ENCODE results near the gene CEP97. TPM values are rescaled to one million over a fixed set of nuclear protein-coding genes. Genes with fewer than 3 reads are reported as not detected.

Gene CEP97
- total and polyA plus RNA-seq, 9 of the 15 experiments (the other 6 are each of a cell fraction or from before 2014, with no cell fraction given) = 2.0 to 10.1 (median 4.3) TPM

GRCh38 chr3:101703169-101703568 is 21.2 kb upstream of the CEP97 start (continued):
- TF ChIP-seq, protein P1, sequence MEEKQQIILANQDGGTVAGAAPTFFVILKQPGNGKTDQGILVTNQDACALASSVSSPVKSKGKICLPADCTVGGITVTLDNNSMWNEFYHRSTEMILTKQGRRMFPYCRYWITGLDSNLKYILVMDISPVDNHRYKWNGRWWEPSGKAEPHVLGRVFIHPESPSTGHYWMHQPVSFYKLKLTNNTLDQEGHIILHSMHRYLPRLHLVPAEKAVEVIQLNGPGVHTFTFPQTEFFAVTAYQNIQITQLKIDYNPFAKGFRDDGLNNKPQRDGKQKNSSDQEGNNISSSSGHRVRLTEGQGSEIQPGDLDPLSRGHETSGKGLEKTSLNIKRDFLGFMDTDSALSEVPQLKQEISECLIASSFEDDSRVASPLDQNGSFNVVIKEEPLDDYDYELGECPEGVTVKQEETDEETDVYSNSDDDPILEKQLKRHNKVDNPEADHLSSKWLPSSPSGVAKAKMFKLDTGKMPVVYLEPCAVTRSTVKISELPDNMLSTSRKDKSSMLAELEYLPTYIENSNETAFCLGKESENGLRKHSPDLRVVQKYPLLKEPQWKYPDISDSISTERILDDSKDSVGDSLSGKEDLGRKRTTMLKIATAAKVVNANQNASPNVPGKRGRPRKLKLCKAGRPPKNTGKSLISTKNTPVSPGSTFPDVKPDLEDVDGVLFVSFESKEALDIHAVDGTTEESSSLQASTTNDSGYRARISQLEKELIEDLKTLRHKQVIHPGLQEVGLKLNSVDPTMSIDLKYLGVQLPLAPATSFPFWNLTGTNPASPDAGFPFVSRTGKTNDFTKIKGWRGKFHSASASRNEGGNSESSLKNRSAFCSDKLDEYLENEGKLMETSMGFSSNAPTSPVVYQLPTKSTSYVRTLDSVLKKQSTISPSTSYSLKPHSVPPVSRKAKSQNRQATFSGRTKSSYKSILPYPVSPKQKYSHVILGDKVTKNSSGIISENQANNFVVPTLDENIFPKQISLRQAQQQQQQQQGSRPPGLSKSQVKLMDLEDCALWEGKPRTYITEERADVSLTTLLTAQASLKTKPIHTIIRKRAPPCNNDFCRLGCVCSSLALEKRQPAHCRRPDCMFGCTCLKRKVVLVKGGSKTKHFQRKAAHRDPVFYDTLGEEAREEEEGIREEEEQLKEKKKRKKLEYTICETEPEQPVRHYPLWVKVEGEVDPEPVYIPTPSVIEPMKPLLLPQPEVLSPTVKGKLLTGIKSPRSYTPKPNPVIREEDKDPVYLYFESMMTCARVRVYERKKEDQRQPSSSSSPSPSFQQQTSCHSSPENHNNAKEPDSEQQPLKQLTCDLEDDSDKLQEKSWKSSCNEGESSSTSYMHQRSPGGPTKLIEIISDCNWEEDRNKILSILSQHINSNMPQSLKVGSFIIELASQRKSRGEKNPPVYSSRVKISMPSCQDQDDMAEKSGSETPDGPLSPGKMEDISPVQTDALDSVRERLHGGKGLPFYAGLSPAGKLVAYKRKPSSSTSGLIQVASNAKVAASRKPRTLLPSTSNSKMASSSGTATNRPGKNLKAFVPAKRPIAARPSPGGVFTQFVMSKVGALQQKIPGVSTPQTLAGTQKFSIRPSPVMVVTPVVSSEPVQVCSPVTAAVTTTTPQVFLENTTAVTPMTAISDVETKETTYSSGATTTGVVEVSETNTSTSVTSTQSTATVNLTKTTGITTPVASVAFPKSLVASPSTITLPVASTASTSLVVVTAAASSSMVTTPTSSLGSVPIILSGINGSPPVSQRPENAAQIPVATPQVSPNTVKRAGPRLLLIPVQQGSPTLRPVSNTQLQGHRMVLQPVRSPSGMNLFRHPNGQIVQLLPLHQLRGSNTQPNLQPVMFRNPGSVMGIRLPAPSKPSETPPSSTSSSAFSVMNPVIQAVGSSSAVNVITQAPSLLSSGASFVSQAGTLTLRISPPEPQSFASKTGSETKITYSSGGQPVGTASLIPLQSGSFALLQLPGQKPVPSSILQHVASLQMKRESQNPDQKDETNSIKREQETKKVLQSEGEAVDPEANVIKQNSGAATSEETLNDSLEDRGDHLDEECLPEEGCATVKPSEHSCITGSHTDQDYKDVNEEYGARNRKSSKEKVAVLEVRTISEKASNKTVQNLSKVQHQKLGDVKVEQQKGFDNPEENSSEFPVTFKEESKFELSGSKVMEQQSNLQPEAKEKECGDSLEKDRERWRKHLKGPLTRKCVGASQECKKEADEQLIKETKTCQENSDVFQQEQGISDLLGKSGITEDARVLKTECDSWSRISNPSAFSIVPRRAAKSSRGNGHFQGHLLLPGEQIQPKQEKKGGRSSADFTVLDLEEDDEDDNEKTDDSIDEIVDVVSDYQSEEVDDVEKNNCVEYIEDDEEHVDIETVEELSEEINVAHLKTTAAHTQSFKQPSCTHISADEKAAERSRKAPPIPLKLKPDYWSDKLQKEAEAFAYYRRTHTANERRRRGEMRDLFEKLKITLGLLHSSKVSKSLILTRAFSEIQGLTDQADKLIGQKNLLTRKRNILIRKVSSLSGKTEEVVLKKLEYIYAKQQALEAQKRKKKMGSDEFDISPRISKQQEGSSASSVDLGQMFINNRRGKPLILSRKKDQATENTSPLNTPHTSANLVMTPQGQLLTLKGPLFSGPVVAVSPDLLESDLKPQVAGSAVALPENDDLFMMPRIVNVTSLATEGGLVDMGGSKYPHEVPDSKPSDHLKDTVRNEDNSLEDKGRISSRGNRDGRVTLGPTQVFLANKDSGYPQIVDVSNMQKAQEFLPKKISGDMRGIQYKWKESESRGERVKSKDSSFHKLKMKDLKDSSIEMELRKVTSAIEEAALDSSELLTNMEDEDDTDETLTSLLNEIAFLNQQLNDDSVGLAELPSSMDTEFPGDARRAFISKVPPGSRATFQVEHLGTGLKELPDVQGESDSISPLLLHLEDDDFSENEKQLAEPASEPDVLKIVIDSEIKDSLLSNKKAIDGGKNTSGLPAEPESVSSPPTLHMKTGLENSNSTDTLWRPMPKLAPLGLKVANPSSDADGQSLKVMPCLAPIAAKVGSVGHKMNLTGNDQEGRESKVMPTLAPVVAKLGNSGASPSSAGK (IDR thresholded peaks at IDR 0.05) = no peak
- TF ChIP-seq NCOA4 (IDR thresholded peaks at IDR 0.05; ENCODE audit: partially characterized antibody) (no peak), ZBTB1 (CRISPR knock-in tag; IDR thresholded peaks at IDR 0.05; ENCODE audit: borderline replicate concordance, low read depth) (no peak), RBBP5 (IDR thresholded peaks at IDR 0.05; ENCODE audit: borderline replicate concordance, insufficient read depth, low read length, poor library complexity, severe bottlenecking) (no peak), PRDM10 (IDR thresholded peaks at IDR 0.05; ENCODE audit: partially characterized antibody) (no peak), HMGN3 (IDR thresholded peaks at IDR 0.05; ENCODE audit: borderline replicate concordance, extremely low read depth, insufficient read length, low read depth, low read length) (no peak)
- TF ChIP-seq, protein P2, sequence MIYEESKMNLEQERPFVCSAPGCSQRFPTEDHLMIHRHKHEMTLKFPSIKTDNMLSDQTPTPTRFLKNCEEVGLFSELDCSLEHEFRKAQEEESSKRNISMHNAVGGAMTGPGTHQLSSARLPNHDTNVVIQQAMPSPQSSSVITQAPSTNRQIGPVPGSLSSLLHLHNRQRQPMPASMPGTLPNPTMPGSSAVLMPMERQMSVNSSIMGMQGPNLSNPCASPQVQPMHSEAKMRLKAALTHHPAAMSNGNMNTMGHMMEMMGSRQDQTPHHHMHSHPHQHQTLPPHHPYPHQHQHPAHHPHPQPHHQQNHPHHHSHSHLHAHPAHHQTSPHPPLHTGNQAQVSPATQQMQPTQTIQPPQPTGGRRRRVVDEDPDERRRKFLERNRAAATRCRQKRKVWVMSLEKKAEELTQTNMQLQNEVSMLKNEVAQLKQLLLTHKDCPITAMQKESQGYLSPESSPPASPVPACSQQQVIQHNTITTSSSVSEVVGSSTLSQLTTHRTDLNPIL (CRISPR knock-in tag; IDR thresholded peaks at IDR 0.05) = no peak

Measured in K562 (cell line).